NB4 (cell line): ENCODE results near the gene CAMSAP3.
A peak's percentile ranks its signal among the peaks of the same experiment; 100 is the strongest.
"Not testable (repeated sequence)": the region's sequence is repeated elsewhere in the genome, so short reads cannot be mapped to it uniquely, and the experiment has no call there.

ENCODE experiments used
- DNase-seq: peaks from one replicate; pipeline ENCODE4 v3.0.0; 2010; ENCODE audit warnings: low read depth
- H3K4me3 ChIP-seq: one replicate; pipeline ENCODE4 v1.5.1; 2011; ENCODE audit warnings: mild to moderate bottlenecking, low read depth, low read length, moderate library complexity
- CTCF ChIP-seq: IDR thresholded peaks from one replicate; pipeline ENCODE4 v1.5.1; 2012; ENCODE audit warnings: low read depth, low read length
- MAX ChIP-seq: IDR thresholded peaks from 2 replicates; pipeline ENCODE4 v1.6.1; 2011; ENCODE audit warnings: low read depth, low read length
- MYC ChIP-seq: IDR thresholded peaks from 2 replicates; pipeline ENCODE4 v1.6.1; 2011; ENCODE audit warnings: low read depth, low read length
- POLR2A ChIP-seq: IDR thresholded peaks from 2 replicates; pipeline ENCODE4 v1.6.1; 2011; ENCODE audit warnings: mild to moderate bottlenecking; ENCODE audit not compliant: insufficient read length; ENCODE audit errors: extremely low read depth

CAMSAP3 gene

GRCh38 chr19:7639863-7640348 is 44.2 kb downstream of the CAMSAP3 start:
- TF ChIP-seq CTCF (no peak), MAX (0 out of 2 replicates have a peak, but pooled peaks have one; percentile 38)
- no peak overlapping the region for H3K4me3 ChIP-seq
- no peak for DNase-seq

- no peak for DNase-seq
- no peak overlapping the region for H3K4me3 ChIP-seq
- no peak for TF ChIP-seq CTCF
- no peak for TF ChIP-seq POLR2A
Observed at GRCh38 chr19:7640803-7641202, 45.1 kb downstream of the CAMSAP3 start.

GRCh38 chr19:7641290-7642276 is 45.9 kb downstream of the CAMSAP3 start:
- TF ChIP-seq MYC (no peak), CTCF (peak; percentile 22)
- no peak for DNase-seq
- H3K4me3 ChIP-seq, result no peak overlapping the region

- TF ChIP-seq MAX, result no peak
- no peak for TF ChIP-seq MYC
- TF ChIP-seq CTCF, result no peak
- TF ChIP-seq POLR2A, result no peak
- DNase-seq, result no peak
- no peak overlapping the region for H3K4me3 ChIP-seq
Observed at GRCh38 chr19:7642295-7643030, 46.8 kb downstream of the CAMSAP3 start.

- no peak for TF ChIP-seq POLR2A
- TF ChIP-seq CTCF, result no peak
- TF ChIP-seq MAX, result no peak
- no peak for TF ChIP-seq MYC
- DNase-seq, result no peak
- H3K4me3 ChIP-seq, result no peak overlapping the region
Observed at GRCh38 chr19:7643031-7643415, 47.4 kb downstream of the CAMSAP3 start.

GRCh38 chr19:7643629-7644549 is 48.2 kb downstream of the CAMSAP3 start:
- peak; percentile 57 for DNase-seq
- not testable (repeated sequence) for H3K4me3 ChIP-seq
